ENCODE measurements around the gene PDHB.

DNA sequence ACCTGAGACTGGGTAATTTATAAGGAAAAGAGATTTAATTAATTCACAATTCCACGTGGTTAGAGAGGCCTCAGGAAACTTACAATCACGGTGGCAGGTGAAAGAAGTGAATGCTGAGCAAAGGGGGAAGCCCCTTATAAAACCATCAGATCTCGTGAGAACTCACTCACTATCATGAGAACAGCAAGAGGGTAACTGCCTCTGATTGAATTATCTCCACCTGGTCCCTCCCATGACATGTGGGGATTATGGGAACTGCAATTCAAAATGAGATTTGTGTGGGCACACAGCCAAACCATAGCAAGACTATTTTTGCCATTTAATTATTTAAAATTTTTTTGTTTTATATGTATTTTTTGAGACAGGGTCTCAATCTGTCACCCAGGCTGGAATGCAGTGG lies 31.2 kb upstream of the PDHB start:
- TF ChIP-seq CTCF (IDR thresholded peaks at IDR 0.05; ENCODE audit: insufficient read depth, low read length) (no peak), REST (IDR thresholded peaks at IDR 0.05; ENCODE audit: insufficient replicate concordance, low read depth) (no peak), POLR2AphosphoS5 (IDR thresholded peaks at IDR 0.05; ENCODE audit: low read depth) (no peak), GABPA (IDR thresholded peaks at IDR 0.05; ENCODE audit: low read depth) (no peak), SPI1 (IDR thresholded peaks at IDR 0.05; ENCODE audit: borderline replicate concordance, low read depth) (no peak)
